ENCODE measurements around the gene MMRN2. TPM values are rescaled to one million over a fixed set of nuclear protein-coding genes. Genes with fewer than 3 reads are reported as not detected.

Gene MMRN2
- polyA plus RNA-seq, 2 of the 4 experiments (the other 2 are of a cell fraction), result 0.35 to 1.1 TPM

DNA sequence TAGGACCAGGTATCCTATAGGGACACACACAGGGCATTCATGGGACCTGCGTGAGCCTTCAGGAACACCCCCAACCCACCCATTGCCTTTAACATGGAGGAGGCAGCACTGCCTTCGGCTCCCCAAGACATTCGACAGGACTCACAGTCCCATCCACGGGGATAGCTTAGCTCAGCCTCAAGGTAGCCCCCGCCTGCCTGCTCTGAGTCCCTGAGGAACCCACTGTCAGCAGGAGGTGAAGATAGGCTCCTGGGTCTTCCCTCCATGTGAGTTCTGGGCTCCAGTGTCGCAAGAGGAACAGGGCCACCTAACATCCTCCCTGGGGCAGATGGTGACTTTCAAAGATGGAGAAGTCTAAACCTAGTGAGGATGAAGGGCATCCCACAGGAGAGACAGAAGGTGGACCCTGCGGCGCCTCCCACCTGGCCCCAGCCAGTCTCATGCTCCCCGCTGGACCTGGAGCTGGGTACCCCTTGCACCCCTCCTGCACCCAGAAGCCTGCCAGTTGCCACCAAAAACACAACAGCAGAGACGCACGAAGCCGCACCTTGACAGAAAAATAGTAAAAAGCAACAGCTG, 6.0 kb upstream of the MMRN2 start:
- CTCF ChIA-PET, result interaction anchor here (1.1 to 3.4 kb wide), 3 partner anchors 22 to 25 kb away, joined by 4 to 23 read pairs (median 7); no protein-coding TSS in a partner anchor

GRCh38 chr10:86962981-86963310, 5.5 kb upstream of the MMRN2 start:
- H3K9me3 ChIP-seq, result no peaks in the 10 kb centered on the region
- FAIRE-seq, result no peak
- H3K4me1 ChIP-seq, result peaks cover 49% of the 10 kb centered on the region
- ChIA-PET POLR2A (no interaction called here), CTCF (interaction anchor here (2.2 to 3.4 kb wide), 3 partner anchors 17 to 24 kb away, joined by 7 to 23 read pairs (median 11); no protein-coding TSS in a partner anchor)
- no peak for TF ChIP-seq EHMT2 (IDR thresholded peaks at IDR 0.05; ENCODE audit: low read depth)
- no peak for TF ChIP-seq HOXB13 (CRISPR knock-in tag; IDR thresholded peaks at IDR 0.05; ENCODE audit: low read depth)
- TF ChIP-seq POLR2AphosphoS2 (conservative IDR thresholded peaks at IDR 0.05; ENCODE audit: low read length), result no peak
- TF ChIP-seq GATA3 (IDR thresholded peaks at IDR 0.05; ENCODE audit: borderline replicate concordance), result no peak
- TF ChIP-seq, protein P1, sequence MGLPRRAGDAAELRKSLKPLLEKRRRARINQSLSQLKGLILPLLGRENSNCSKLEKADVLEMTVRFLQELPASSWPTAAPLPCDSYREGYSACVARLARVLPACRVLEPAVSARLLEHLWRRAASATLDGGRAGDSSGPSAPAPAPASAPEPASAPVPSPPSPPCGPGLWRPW (IDR thresholded peaks at IDR 0.05), result no peak
- TF ChIP-seq ZNF302 (CRISPR knock-in tag; IDR thresholded peaks at IDR 0.05), result no peak
- TF ChIP-seq, protein P2, sequence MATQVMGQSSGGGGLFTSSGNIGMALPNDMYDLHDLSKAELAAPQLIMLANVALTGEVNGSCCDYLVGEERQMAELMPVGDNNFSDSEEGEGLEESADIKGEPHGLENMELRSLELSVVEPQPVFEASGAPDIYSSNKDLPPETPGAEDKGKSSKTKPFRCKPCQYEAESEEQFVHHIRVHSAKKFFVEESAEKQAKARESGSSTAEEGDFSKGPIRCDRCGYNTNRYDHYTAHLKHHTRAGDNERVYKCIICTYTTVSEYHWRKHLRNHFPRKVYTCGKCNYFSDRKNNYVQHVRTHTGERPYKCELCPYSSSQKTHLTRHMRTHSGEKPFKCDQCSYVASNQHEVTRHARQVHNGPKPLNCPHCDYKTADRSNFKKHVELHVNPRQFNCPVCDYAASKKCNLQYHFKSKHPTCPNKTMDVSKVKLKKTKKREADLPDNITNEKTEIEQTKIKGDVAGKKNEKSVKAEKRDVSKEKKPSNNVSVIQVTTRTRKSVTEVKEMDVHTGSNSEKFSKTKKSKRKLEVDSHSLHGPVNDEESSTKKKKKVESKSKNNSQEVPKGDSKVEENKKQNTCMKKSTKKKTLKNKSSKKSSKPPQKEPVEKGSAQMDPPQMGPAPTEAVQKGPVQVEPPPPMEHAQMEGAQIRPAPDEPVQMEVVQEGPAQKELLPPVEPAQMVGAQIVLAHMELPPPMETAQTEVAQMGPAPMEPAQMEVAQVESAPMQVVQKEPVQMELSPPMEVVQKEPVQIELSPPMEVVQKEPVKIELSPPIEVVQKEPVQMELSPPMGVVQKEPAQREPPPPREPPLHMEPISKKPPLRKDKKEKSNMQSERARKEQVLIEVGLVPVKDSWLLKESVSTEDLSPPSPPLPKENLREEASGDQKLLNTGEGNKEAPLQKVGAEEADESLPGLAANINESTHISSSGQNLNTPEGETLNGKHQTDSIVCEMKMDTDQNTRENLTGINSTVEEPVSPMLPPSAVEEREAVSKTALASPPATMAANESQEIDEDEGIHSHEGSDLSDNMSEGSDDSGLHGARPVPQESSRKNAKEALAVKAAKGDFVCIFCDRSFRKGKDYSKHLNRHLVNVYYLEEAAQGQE (IDR thresholded peaks at IDR 0.05), result no peak
- no peak for TF ChIP-seq MAFK (IDR thresholded peaks at IDR 0.05; ENCODE audit: partially characterized antibody)
- no peak for TF ChIP-seq EHF (CRISPR knock-in tag; IDR thresholded peaks at IDR 0.05)
- no peak overlapping the region for H3K4me2 ChIP-seq
- H3K4me3 ChIP-seq, result no peak overlapping the region
- H3K27ac ChIP-seq, result no peak overlapping the region
- WGBS (ENCODE audit: missing lambda C conversion rate), result 90% methylated on average over 7 of the region's 7 CpGs
- no peak for ATAC-seq
- DNase-seq (ENCODE audit: low read depth in 1 of 2, low spot score in 1 of 2), result no peak

More for the DNA sequence above, 6.0 kb upstream of the MMRN2 start:
- Histone ChIP-seq H3K4me3 (no peak overlapping the region), H3K27ac (no peak overlapping the region), H3K4me2 (no peak overlapping the region), H3K4me1 (peaks cover 44% of the 10 kb centered on the region), H3K9me3 (no peaks in the 10 kb centered on the region)
- WGBS (ENCODE audit: missing lambda C conversion rate), result 97% methylated on average over 12 of the region's 12 CpGs
- FAIRE-seq, result no peak
- DNase-seq (ENCODE audit: low read depth in 1 of 2, low spot score in 1 of 2), result no peak
- ATAC-seq, result no peak
- POLR2A ChIA-PET, result no interaction called here
- TF ChIP-seq NR3C1 (IDR thresholded peaks at IDR 0.05), result no peak
- no peak for TF ChIP-seq CEBPB (IDR thresholded peaks at IDR 0.05)
- no peak for TF ChIP-seq RARB (CRISPR knock-in tag; IDR thresholded peaks at IDR 0.05)
- TF ChIP-seq, protein P2 (IDR thresholded peaks at IDR 0.05), result no peak
- no peak for TF ChIP-seq ZC3H11A (IDR thresholded peaks at IDR 0.05)
- no peak for TF ChIP-seq RNF2 (IDR thresholded peaks at IDR 0.05; ENCODE audit: borderline replicate concordance, low read depth)
- TF ChIP-seq JUN (IDR thresholded peaks at IDR 0.05), result no peak
- no peak for TF ChIP-seq FOSL2 (IDR thresholded peaks at IDR 0.05)
- no peak for TF ChIP-seq FOSL2 (CRISPR knock-in tag; IDR thresholded peaks at IDR 0.05)
- no peak for TF ChIP-seq JUNB (IDR thresholded peaks at IDR 0.05)
- TF ChIP-seq MAZ (IDR thresholded peaks at IDR 0.05; ENCODE audit: borderline replicate concordance, low read depth, low read length), result no peak
- no peak for TF ChIP-seq CBX8 (IDR thresholded peaks at IDR 0.05)
- no peak for TF ChIP-seq FOXS1 (CRISPR knock-in tag; IDR thresholded peaks at IDR 0.05)
- TF ChIP-seq HOXB13 (CRISPR knock-in tag; IDR thresholded peaks at IDR 0.05; ENCODE audit: low read depth), result no peak
- no peak for TF ChIP-seq CHD2 (IDR thresholded peaks at IDR 0.05; ENCODE audit: low read length, partially characterized antibody)
- no peak for TF ChIP-seq HEYL (CRISPR knock-in tag; IDR thresholded peaks at IDR 0.05)
- no peak for TF ChIP-seq BCL3 (IDR thresholded peaks at IDR 0.05)
- no peak for TF ChIP-seq ATOH8 (CRISPR knock-in tag; IDR thresholded peaks at IDR 0.05; ENCODE audit: low read depth)
- no peak for TF ChIP-seq CBX2 (IDR thresholded peaks at IDR 0.05; ENCODE audit: borderline replicate concordance, low read depth)
- TF ChIP-seq, protein P3, sequence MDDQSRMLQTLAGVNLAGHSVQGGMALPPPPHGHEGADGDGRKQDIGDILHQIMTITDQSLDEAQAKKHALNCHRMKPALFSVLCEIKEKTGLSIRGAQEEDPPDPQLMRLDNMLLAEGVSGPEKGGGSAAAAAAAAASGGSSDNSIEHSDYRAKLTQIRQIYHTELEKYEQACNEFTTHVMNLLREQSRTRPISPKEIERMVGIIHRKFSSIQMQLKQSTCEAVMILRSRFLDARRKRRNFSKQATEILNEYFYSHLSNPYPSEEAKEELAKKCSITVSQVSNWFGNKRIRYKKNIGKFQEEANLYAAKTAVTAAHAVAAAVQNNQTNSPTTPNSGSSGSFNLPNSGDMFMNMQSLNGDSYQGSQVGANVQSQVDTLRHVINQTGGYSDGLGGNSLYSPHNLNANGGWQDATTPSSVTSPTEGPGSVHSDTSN (IDR thresholded peaks at IDR 0.05), result no peak
- no peak for TF ChIP-seq KDM5A (IDR thresholded peaks at IDR 0.05)
